H1 (cell line): ENCODE data around the gene NAMPT. TPM values are rescaled to one million over a fixed set of nuclear protein-coding genes. Genes with fewer than 3 reads are reported as not detected.

Experiments used
- CTCF ChIA-PET: fragments of 300-600 bp; sonication (Branson Sonifier 250); formaldehyde crosslinking; loops from one replicate; lab custom pipeline; 2021; ENCODE audit not compliant: partially characterized antibody; lab: Charles Lee
- POLR2A ChIA-PET: fragments of 300-600 bp; sonication (Branson Sonifier 250); formaldehyde crosslinking; loops from one replicate; lab custom pipeline; 2021; ENCODE audit warnings: inconsistent platforms; ENCODE audit not compliant: partially characterized antibody; lab: Charles Lee
- DNase-seq, 2 experiments: peaks; one replicate each; pipeline versions ENCODE4 v3.0.0 to v3.0.0-alpha.2; 2010 to 2022; ENCODE audit warnings: low spot score in 2 of 2, low read depth in 1 of 2, mixed read lengths in 1 of 2
- FAIRE-seq: peaks from 2 replicates; lab custom pipeline; 2011; peaks lifted over from hg19 to GRCh38; lab: Jason Lieb, UNC
- H2AFZ ChIP-seq: 2 replicates; pipeline ENCODE4 v1.8.1; 2012; ENCODE audit warnings: low read length, inconsistent platforms
- H2AK5ac ChIP-seq: 2 replicates; pipeline ENCODE4 v1.6.1; 2013; ENCODE audit warnings: low read depth, low read length
- H2BK120ac ChIP-seq: replicated peaks from 2 replicates; pipeline ENCODE3; 2013; ENCODE audit warnings: low read depth, low read length, inconsistent platforms
- H2BK12ac ChIP-seq: 2 replicates; pipeline ENCODE4 v1.6.1; 2013; ENCODE audit warnings: low read depth, low read length
- H2BK15ac ChIP-seq: 2 replicates; pipeline ENCODE4 v1.6.1; 2013; ENCODE audit warnings: low read length
- H2BK20ac ChIP-seq: 2 replicates; pipeline ENCODE4 v1.6.1; 2013; ENCODE audit warnings: low read length
- H2BK5ac ChIP-seq: 2 replicates; pipeline ENCODE4 v1.6.1; 2013; ENCODE audit warnings: low read depth, low read length
- H3K14ac ChIP-seq: 2 replicates; pipeline ENCODE4 v1.6.1; 2013; ENCODE audit warnings: inconsistent platforms; ENCODE audit not compliant: insufficient read length
- H3K18ac ChIP-seq: 2 replicates; pipeline ENCODE4 v1.6.1; 2013; ENCODE audit warnings: low read length; ENCODE audit errors: extremely low read depth
- H3K23ac ChIP-seq: 2 replicates; pipeline ENCODE4 v1.6.1; 2013; ENCODE audit warnings: inconsistent platforms; ENCODE audit not compliant: insufficient read length
- H3K23me2 ChIP-seq: 2 replicates; pipeline ENCODE4 v1.6.1; 2013; ENCODE audit warnings: low read depth, low read length
- H3K27ac ChIP-seq: 2 replicates; pipeline ENCODE4 v1.6.1; 2011; ENCODE audit warnings: low read depth, low read length, inconsistent platforms
- H3K27me3 ChIP-seq, 4 experiments: replicated peaks in 1 of 4; 1 replicate in 1 of 4; 2 replicates in 3 of 4; pipeline versions ENCODE4 v1.6.1 to v1.8.1; 2011 to 2013; ENCODE audit warnings: low read length in 3 of 4, mild to moderate bottlenecking in 3 of 4, inconsistent platforms in 2 of 4, mixed read lengths in 2 of 4, moderate library complexity in 1 of 4; ENCODE audit not compliant: control insufficient read depth in 3 of 4, insufficient read depth in 3 of 4; ENCODE audit errors: extremely low read depth in 1 of 4
- H3K36me3 ChIP-seq, 4 experiments: 2 replicates each; pipeline versions ENCODE4 v1.6.1 to v1.8.1; 2011 to 2013; ENCODE audit warnings: mild to moderate bottlenecking in 4 of 4, low read length in 3 of 4, moderate library complexity in 2 of 4, control low read depth in 1 of 4, inconsistent platforms in 1 of 4; ENCODE audit not compliant: insufficient read depth in 4 of 4, control insufficient read depth in 2 of 4
- H3K4ac ChIP-seq: replicated peaks from 2 replicates; pipeline ENCODE3; 2013; ENCODE audit warnings: low read length, low read depth, mixed read lengths, inconsistent platforms; ENCODE audit not compliant: insufficient read length
- H3K4me1 ChIP-seq, 4 experiments: replicated peaks in 1 of 4; 1 replicate in 1 of 4; 2 replicates in 3 of 4; pipeline versions ENCODE4 v1.6.1 to v1.8.1; 2011 to 2013; ENCODE audit warnings: low read length in 3 of 4, inconsistent platforms in 2 of 4, mixed read lengths in 1 of 4; ENCODE audit not compliant: insufficient read depth in 4 of 4, control insufficient read depth in 3 of 4
- H3K4me2 ChIP-seq, 2 experiments: 2 replicates each; pipeline versions ENCODE4 v1.6.1 to v1.8.1; 2011 to 2013; ENCODE audit warnings: low read depth in 2 of 2, low read length in 2 of 2, control low read depth in 1 of 2, inconsistent platforms in 1 of 2, mild to moderate bottlenecking in 1 of 2; ENCODE audit not compliant: insufficient read depth in 1 of 2
- H3K4me3 ChIP-seq, 4 experiments: fragments of 200-600, 300-600 bp in 1 of 4; sonication (generic), shearing (Covaris generic), sonication (Bioruptor Twin) in 1 of 4; 2 replicates each; pipeline versions ENCODE4 v1.5.1 to v1.8.1; 2011 to 2016; ENCODE audit warnings: low read length in 4 of 4, low read depth in 3 of 4, control low read depth in 2 of 4, inconsistent platforms in 2 of 4, mild to moderate bottlenecking in 2 of 4, mixed read lengths in 1 of 4, moderate library complexity in 1 of 4; ENCODE audit not compliant: insufficient read depth in 2 of 4; ENCODE audit errors: extremely low read depth in 1 of 4
- H3K56ac ChIP-seq: replicated peaks from 2 replicates; pipeline ENCODE3; 2013; ENCODE audit warnings: low read depth, mild to moderate bottlenecking, mixed read lengths, low read length, inconsistent platforms; ENCODE audit not compliant: insufficient read length
- H3K79me1 ChIP-seq: 2 replicates; pipeline ENCODE4 v1.6.1; 2013; ENCODE audit warnings: low read depth, low read length, control low read depth
- H3K79me2 ChIP-seq, 2 experiments: 2 replicates each; pipeline versions ENCODE4 v1.6.1 to v1.8.1; 2012 to 2013; ENCODE audit warnings: low read length in 2 of 2, mild to moderate bottlenecking in 2 of 2, inconsistent platforms in 1 of 2; ENCODE audit not compliant: insufficient read depth in 2 of 2, control insufficient read depth in 1 of 2
- H3K9ac ChIP-seq, 4 experiments: replicated peaks in 1 of 4; 1 replicate in 1 of 4; 2 replicates in 3 of 4; pipeline versions ENCODE4 v1.6.1 to v1.8.1; 2011 to 2013; ENCODE audit warnings: low read depth in 3 of 4, low read length in 3 of 4, control low read depth in 2 of 4, mild to moderate bottlenecking in 2 of 4, moderate library complexity in 2 of 4, inconsistent platforms in 1 of 4; ENCODE audit errors: extremely low read depth in 1 of 4
- H3K9me3 ChIP-seq, 2 experiments: 2 replicates each; pipeline versions ENCODE4 v1.6.1 to v1.8.1; 2012 to 2013; ENCODE audit warnings: mild to moderate bottlenecking in 2 of 2, moderate library complexity in 2 of 2, control low read depth in 1 of 2, inconsistent platforms in 1 of 2, low read depth in 1 of 2, low read length in 1 of 2, mixed read lengths in 1 of 2; ENCODE audit not compliant: insufficient read depth in 2 of 2
- H4K20me1 ChIP-seq, 2 experiments: replicated peaks in 1 of 2; 2 replicates each; pipeline versions ENCODE3 to v1.8.1; 2011 to 2013; ENCODE audit warnings: inconsistent platforms in 2 of 2, low read length in 2 of 2, mild to moderate bottlenecking in 1 of 2; ENCODE audit not compliant: insufficient read depth in 2 of 2, control insufficient read depth in 1 of 2
- H4K5ac ChIP-seq: 2 replicates; pipeline ENCODE4 v1.6.1; 2013; ENCODE audit warnings: low read length, low read depth, mixed read lengths, inconsistent platforms; ENCODE audit not compliant: insufficient read length
- H4K8ac ChIP-seq: 2 replicates; pipeline ENCODE4 v1.8.0; 2013; ENCODE audit warnings: mild to moderate bottlenecking, moderate library complexity, low read length, inconsistent platforms; ENCODE audit not compliant: insufficient read depth; ENCODE audit errors: extremely low read depth
- H4K91ac ChIP-seq: replicated peaks from 2 replicates; pipeline ENCODE3; 2013; ENCODE audit warnings: low read length, mixed read lengths, inconsistent platforms; ENCODE audit not compliant: insufficient read length
- CHD1 ChIP-seq: IDR thresholded peaks from 2 replicates; pipeline ENCODE4 v1.6.1; 2012; ENCODE audit warnings: low read depth, low read length, improper control_type of control experiment
- CTBP2 ChIP-seq: IDR thresholded peaks from 2 replicates; pipeline ENCODE4 v1.7.0; 2011; ENCODE audit warnings: borderline replicate concordance, mild to moderate bottlenecking, moderate library complexity, mixed read lengths, low read length; ENCODE audit not compliant: insufficient read depth, insufficient read length
- CTCF ChIP-seq, 3 experiments: IDR thresholded peaks; 1 replicate in 2 of 3; 2 replicates in 1 of 3; pipeline versions ENCODE4 v1.5.1 to v1.6.1; 2011; ENCODE audit warnings: low read length in 3 of 3, mild to moderate bottlenecking in 3 of 3, inconsistent platforms in 2 of 3, low read depth in 1 of 3, moderate library complexity in 1 of 3; ENCODE audit not compliant: insufficient read depth in 1 of 3; ENCODE audit errors: control extremely low read depth in 1 of 3
- FOSL1 ChIP-seq: IDR thresholded peaks from 2 replicates; pipeline ENCODE4 v1.6.1; 2011; ENCODE audit warnings: mild to moderate bottlenecking, low read depth, low read length, moderate library complexity; ENCODE audit not compliant: insufficient read depth
- HDAC2 ChIP-seq, 2 experiments: fragments of 300-600 bp in 1 of 2; sonication (generic) in 1 of 2; IDR thresholded peaks; 2 replicates each; pipeline ENCODE4 v1.6.1; 2011 to 2012; ENCODE audit warnings: low read depth in 2 of 2, low read length in 2 of 2, mild to moderate bottlenecking in 2 of 2, moderate library complexity in 2 of 2, borderline replicate concordance in 1 of 2, inconsistent platforms in 1 of 2
- MAX ChIP-seq: IDR thresholded peaks from 2 replicates; pipeline ENCODE4 v1.6.1; 2012; ENCODE audit warnings: inconsistent platforms
- RAD21 ChIP-seq, 2 experiments: IDR thresholded peaks in 1 of 2; conservative IDR thresholded peaks in 1 of 2; 2 replicates each; pipeline ENCODE4 v1.6.1; 2011; ENCODE audit warnings: low read depth in 2 of 2, low read length in 2 of 2, improper control_type of control experiment in 1 of 2, inconsistent platforms in 1 of 2, mild to moderate bottlenecking in 1 of 2, moderate library complexity in 1 of 2
- RFX5 ChIP-seq: IDR thresholded peaks from 2 replicates; pipeline ENCODE4 v1.6.1; 2011; ENCODE audit warnings: low read depth, low read length, improper control_type of control experiment, borderline replicate concordance
- SIRT6 ChIP-seq: IDR thresholded peaks from one replicate; pipeline ENCODE4 v1.7.1; 2012; ENCODE audit warnings: low read length, inconsistent platforms
- SRF ChIP-seq: IDR thresholded peaks from 2 replicates; pipeline ENCODE4 v1.6.1; 2011; ENCODE audit warnings: mild to moderate bottlenecking, low read depth, low read length, moderate library complexity
- TCF12 ChIP-seq: IDR thresholded peaks from 2 replicates; pipeline ENCODE4 v1.6.1; 2011; ENCODE audit warnings: low read depth, mild to moderate bottlenecking, low read length
- WGBS, 2 experiments: shearing (Covaris generic) in 1 of 2; methylation state at CpG; one replicate each; pipeline versions ENCODE4 v1.1.6 to v1.1.7; 2013 to 2015; ENCODE audit warnings: low lambda C conversion rate in 2 of 2, mixed read lengths in 2 of 2, inconsistent platforms in 1 of 2, low coverage in 1 of 2, missing lambda C conversion rate in 1 of 2; ENCODE audit not compliant: insufficient replicate concordance in 2 of 2, insufficient coverage in 1 of 2, insufficient read length in 1 of 2; ENCODE audit errors: extremely low coverage in 1 of 2, missing lambda C conversion rate in 1 of 2; 5-methylcytosine and 5-hydroxymethylcytosine counted together
- polyA plus RNA-seq, 7 experiments: library from polyadenylated mRNA; depleted of rRNA in 3 of 7; stranded (reverse) in 5 of 7; unstranded in 2 of 7; fragments of >200 nt in 5 of 7; fragments of 200-250 nt in 2 of 7; gene quantifications; 1 replicate in 5 of 7; 2 replicates in 1 of 7; 4 replicates in 1 of 7; pipeline versions ENCODE4 v1.2.1 to v1.2.3, GENCODE V29; 2011 to 2013; ENCODE audit warnings: missing spikeins in 2 of 7, mixed read lengths in 2 of 7
- total RNA-seq: library from RNA; stranded (reverse); fragmentation: NEBNext Ultra II Directional; extraction: Animal tissue kit (Norgen Biotek cat#: 25700); gene quantifications from 2 replicates; pipeline ENCODE4 v1.2.1, GENCODE V29; 2021

The NAMPT gene
- total and polyA plus RNA-seq, 2 of the 8 experiments (the other 6 are each of a cell fraction or from before 2014, with no cell fraction given), result 15.4 to 95.9 TPM

- Histone ChIP-seq H4K8ac (no peak overlapping the region; the same call in 1 of the 2 replicates), H3K9me3 (no peaks in the 10 kb centered on the region), H3K9ac (no peak overlapping the region), H4K5ac (no peak overlapping the region), H3K79me2 (no peaks in the 10 kb centered on the region), H2BK15ac (no peak overlapping the region), H4K20me1 (no peaks in the 10 kb centered on the region), H2AFZ (no peak overlapping the region), H2BK120ac (no peak overlapping the region), H2BK20ac (no peak overlapping the region), H3K4me3 (no peak overlapping the region), H4K91ac (no peak overlapping the region), H3K4ac (no peak overlapping the region), H3K4me1 (no peaks in the 10 kb centered on the region), H3K14ac (no peak overlapping the region), H3K36me3 (no peaks in the 10 kb centered on the region), H3K27ac (no peak overlapping the region), H3K27me3 (no peaks in the 10 kb centered on the region), H3K4me2 (no peak overlapping the region), H3K79me1 (no peaks in the 10 kb centered on the region), H3K18ac (no peak overlapping the region), H3K23ac (no peak overlapping the region), H3K23me2 (no peaks in the 10 kb centered on the region), H2BK12ac (no peak overlapping the region), H3K56ac (no peak overlapping the region), H2AK5ac (no peak overlapping the region), H2BK5ac (no peak overlapping the region)
- CTCF ChIA-PET, result interaction anchor here (1.0 kb wide), 1 partner anchor 46 kb away, joined by 4 read pairs; no protein-coding TSS in a partner anchor
- POLR2A ChIA-PET, result no interaction called here
- DNase-seq (no peak), FAIRE-seq (no peak)
- WGBS, 2 experiments, result 83% methylated on average over 6 of the region's 6 CpGs; no CpG with 5 or more reads in 1 of the 2 experiments
- no peak for TF ChIP-seq RAD21 (IDR thresholded peaks at IDR 0.05 in 1 of 2, conservative IDR thresholded peaks at IDR 0.05 in 1 of 2; ENCODE audit: low read depth in 2 of 2, low read length in 2 of 2)
- no peak for TF ChIP-seq HDAC2 (IDR thresholded peaks at IDR 0.05; ENCODE audit: borderline replicate concordance in 1 of 2, low read depth in 2 of 2, low read length in 2 of 2)
- no peak for TF ChIP-seq FOSL1
- no peak for TF ChIP-seq MAX
- no peak for TF ChIP-seq SIRT6
- TF ChIP-seq RFX5, result no peak
- TF ChIP-seq TCF12, result no peak
- no peak for TF ChIP-seq SRF
- TF ChIP-seq CTCF (IDR thresholded peaks at IDR 0.05; ENCODE audit: control extremely low read depth in 1 of 3, insufficient read depth in 1 of 3, low read depth in 1 of 3, low read length in 3 of 3), result no peak
- no peak for TF ChIP-seq CTBP2
- TF ChIP-seq CHD1, result no peak
Measured at GRCh38 chr7:106224797-106225196, 60.0 kb downstream of the NAMPT start.
